Glutamatergic neuron (in vitro differentiated cells): ENCODE results near the gene SDR39U1. TPM values are rescaled to one million over a fixed set of nuclear protein-coding genes. Genes with fewer than 3 reads are reported as not detected.
"Not testable (repeated sequence)": the region's sequence is repeated elsewhere in the genome, so short reads cannot be mapped to it uniquely, and the experiment has no call there.

Source experiments
- DNase-seq: peaks from one replicate; pipeline ENCODE4 v3.0.0; 2022
- H3K27ac Mint-ChIP-seq: one replicate; pipeline ENCODE4 v1.8.0; 2020; ENCODE audit warnings: mild to moderate bottlenecking, mixed read lengths, inconsistent platforms; ENCODE audit not compliant: unreplicated experiment
- H3K27me3 Mint-ChIP-seq: one replicate; pipeline ENCODE4 v1.8.0; 2020; ENCODE audit warnings: mild to moderate bottlenecking, moderate library complexity, mixed read lengths, inconsistent platforms; ENCODE audit not compliant: unreplicated experiment
- H3K36me3 Mint-ChIP-seq: one replicate; pipeline ENCODE4 v1.8.0; 2020; ENCODE audit warnings: mild to moderate bottlenecking, mixed read lengths, inconsistent platforms; ENCODE audit not compliant: unreplicated experiment
- H3K4me1 Mint-ChIP-seq: one replicate; pipeline ENCODE4 v1.8.0; 2020; ENCODE audit warnings: mild to moderate bottlenecking, low read depth, mixed read lengths, inconsistent platforms; ENCODE audit not compliant: unreplicated experiment
- H3K4me3 Mint-ChIP-seq: one replicate; pipeline ENCODE4 v1.8.0; 2020; ENCODE audit warnings: mild to moderate bottlenecking, mixed read lengths, inconsistent platforms; ENCODE audit not compliant: unreplicated experiment
- H3K9me3 Mint-ChIP-seq: one replicate; pipeline ENCODE4 v1.8.0; 2020; ENCODE audit warnings: mild to moderate bottlenecking, moderate library complexity, mixed read lengths, inconsistent platforms; ENCODE audit not compliant: unreplicated experiment
- CTCF ChIP-seq: fragments of 200-600 bp; sonication (generic); IDR thresholded peaks from one replicate; pipeline ENCODE4 v1.5.0; 2021; ENCODE audit not compliant: partially characterized antibody, unreplicated experiment
- total RNA-seq: library from RNA; stranded (reverse); fragmentation: NEBNext Ultra II Directional; extraction: Animal tissue kit (Norgen Biotek cat#: 25700); gene quantifications from one replicate; pipeline ENCODE4 v1.2.1, GENCODE V29; 2021; ENCODE audit not compliant: unreplicated experiment

The SDR39U1 gene
- total RNA-seq, 1 donor from 2014 or later = 70.4 TPM

- no peak for DNase-seq
- H3K4me3 Mint-ChIP-seq = no peak overlapping the region
- peaks cover 2% of the 10 kb centered on the region for H3K9me3 Mint-ChIP-seq
- H3K27me3 Mint-ChIP-seq = peaks cover 3% of the 10 kb centered on the region
- no peak for TF ChIP-seq CTCF
- no peak overlapping the region for H3K27ac Mint-ChIP-seq
- H3K4me1 Mint-ChIP-seq = no peaks in the 10 kb centered on the region
- H3K36me3 Mint-ChIP-seq = peaks cover 12% of the 10 kb centered on the region
These were observed 32.7 kb upstream of the SDR39U1 start for GRCh38 chr14:24475261-24475660.

GRCh38 chr14:24473211-24473610 lies 30.6 kb upstream of the SDR39U1 start:
- Mint-ChIP-seq H3K27me3 (peaks cover 3% of the 10 kb centered on the region), H3K27ac (no peak overlapping the region), H3K4me1 (no peaks in the 10 kb centered on the region), H3K4me3 (no peak overlapping the region), H3K9me3 (no peaks in the 10 kb centered on the region), H3K36me3 (peaks cover 6% of the 10 kb centered on the region)
- TF ChIP-seq CTCF = no peak
- no peak for DNase-seq

- DNase-seq, H3K27me3 Mint-ChIP-seq, H3K4me1 Mint-ChIP-seq, H3K4me3 Mint-ChIP-seq, H3K36me3 Mint-ChIP-seq, H3K9me3 Mint-ChIP-seq, H3K27ac Mint-ChIP-seq: not testable (repeated sequence)
These were observed 27.9 kb upstream of the SDR39U1 start for GRCh38 chr14:24470450-24470849.

- no peaks in the 10 kb centered on the region for H3K4me1 Mint-ChIP-seq
- no peak overlapping the region for H3K4me3 Mint-ChIP-seq
- TF ChIP-seq CTCF = no peak
- no peaks in the 10 kb centered on the region for H3K9me3 Mint-ChIP-seq
- no peak for DNase-seq
- peaks cover 6% of the 10 kb centered on the region for H3K36me3 Mint-ChIP-seq
- H3K27me3 Mint-ChIP-seq = peaks cover 2% of the 10 kb centered on the region
- H3K27ac Mint-ChIP-seq = no peak overlapping the region
These were observed 23.2 kb upstream of the SDR39U1 start for GRCh38 chr14:24465805-24466204.

GRCh38 chr14:24465368-24465767 lies 22.8 kb upstream of the SDR39U1 start:
- no peaks in the 10 kb centered on the region for H3K9me3 Mint-ChIP-seq
- no peaks in the 10 kb centered on the region for H3K4me1 Mint-ChIP-seq
- H3K27me3 Mint-ChIP-seq = peaks cover 2% of the 10 kb centered on the region
- no peak overlapping the region for H3K4me3 Mint-ChIP-seq
- H3K36me3 Mint-ChIP-seq = peaks cover 6% of the 10 kb centered on the region
- DNase-seq = no peak
- no peak for TF ChIP-seq CTCF
- H3K27ac Mint-ChIP-seq = no peak overlapping the region
